Duodenal mucosa (tissue), 2 donors: ENCODE data around the gene DLG2.
"Not testable (repeated sequence)": the region's sequence is repeated elsewhere in the genome, so short reads cannot be mapped to it uniquely, and the experiment has no call there.

Source experiments
- H3K27ac ChIP-seq: one replicate; pipeline ENCODE4 v1.7.0; 2013; ENCODE audit warnings: low read depth, low read length
- H3K27me3 ChIP-seq, 2 donors: one replicate each; pipeline ENCODE4 v1.7.0; 2013; ENCODE audit warnings: low read length in 2 of 2, control low read depth in 1 of 2; ENCODE audit not compliant: insufficient read depth in 2 of 2, control insufficient read depth in 1 of 2
- H3K36me3 ChIP-seq, 2 donors: one replicate each; pipeline ENCODE4 v1.7.0; 2013; ENCODE audit warnings: low read length in 2 of 2, control low read depth in 1 of 2; ENCODE audit not compliant: insufficient read depth in 2 of 2, control insufficient read depth in 1 of 2
- H3K4me1 ChIP-seq, 2 donors: one replicate each; pipeline ENCODE4 v1.7.0; 2013; ENCODE audit warnings: low read length in 2 of 2, control low read depth in 1 of 2; ENCODE audit not compliant: insufficient read depth in 2 of 2, control insufficient read depth in 1 of 2
- H3K4me3 ChIP-seq, 2 donors: one replicate each; pipeline ENCODE4 v1.7.0; 2013; ENCODE audit warnings: low read length in 2 of 2, low read depth in 1 of 2
- H3K9ac ChIP-seq, 2 donors: one replicate each; pipeline ENCODE4 v1.7.0; 2013; ENCODE audit warnings: low read length in 2 of 2, low read depth in 1 of 2
- H3K9me3 ChIP-seq, 2 donors: one replicate each; pipeline ENCODE4 v1.7.0; 2013; ENCODE audit warnings: low read length in 2 of 2, control low read depth in 1 of 2; ENCODE audit not compliant: control insufficient read depth in 1 of 2

The DLG2 gene

DNA sequence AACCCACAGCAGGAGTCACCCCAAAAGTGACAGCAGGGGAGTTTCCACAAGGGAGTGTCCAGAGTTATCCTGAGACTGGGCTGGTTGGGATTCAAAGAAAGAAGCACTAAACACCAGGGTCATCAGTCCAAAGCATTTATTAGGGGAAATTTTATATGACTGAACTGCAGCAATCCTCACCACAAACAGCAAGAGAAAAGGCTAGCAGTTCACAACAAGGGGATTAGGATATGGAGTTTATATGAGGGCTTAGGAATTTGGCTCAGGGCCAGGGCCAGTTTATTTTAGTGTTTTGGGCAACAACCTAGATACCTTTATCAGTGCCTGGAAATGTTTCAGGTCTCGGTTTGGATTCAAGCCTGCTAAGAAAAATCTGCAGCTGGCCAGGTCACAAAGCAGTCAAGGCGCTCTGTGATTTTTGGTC, 16.1 kb upstream of the DLG2 start:
- no peaks in the 10 kb centered on the region for H3K9me3 ChIP-seq
- H3K27ac ChIP-seq: no peak overlapping the region
- H3K36me3 ChIP-seq: no peaks in the 10 kb centered on the region
- H3K9ac ChIP-seq: no peak overlapping the region
- no peak overlapping the region for H3K4me3 ChIP-seq
- H3K27me3 ChIP-seq: no peaks in the 10 kb centered on the region
- H3K4me1 ChIP-seq: peaks cover 9 to 15% of the 10 kb centered on the region in 2 donors

- no peaks in the 10 kb centered on the region for H3K27me3 ChIP-seq
- peaks cover 3 to 8% of the 10 kb centered on the region in 2 donors for H3K4me1 ChIP-seq
- H3K4me3 ChIP-seq: no peak overlapping the region
- no peaks in the 10 kb centered on the region for H3K9me3 ChIP-seq
- no peak overlapping the region for H3K9ac ChIP-seq
- no peak overlapping the region for H3K27ac ChIP-seq
- H3K36me3 ChIP-seq: peaks cover 6 to 20% of the 10 kb centered on the region in 2 donors
Observed at GRCh38 chr11:85634747-85635146, 7.6 kb upstream of the DLG2 start.

DNA sequence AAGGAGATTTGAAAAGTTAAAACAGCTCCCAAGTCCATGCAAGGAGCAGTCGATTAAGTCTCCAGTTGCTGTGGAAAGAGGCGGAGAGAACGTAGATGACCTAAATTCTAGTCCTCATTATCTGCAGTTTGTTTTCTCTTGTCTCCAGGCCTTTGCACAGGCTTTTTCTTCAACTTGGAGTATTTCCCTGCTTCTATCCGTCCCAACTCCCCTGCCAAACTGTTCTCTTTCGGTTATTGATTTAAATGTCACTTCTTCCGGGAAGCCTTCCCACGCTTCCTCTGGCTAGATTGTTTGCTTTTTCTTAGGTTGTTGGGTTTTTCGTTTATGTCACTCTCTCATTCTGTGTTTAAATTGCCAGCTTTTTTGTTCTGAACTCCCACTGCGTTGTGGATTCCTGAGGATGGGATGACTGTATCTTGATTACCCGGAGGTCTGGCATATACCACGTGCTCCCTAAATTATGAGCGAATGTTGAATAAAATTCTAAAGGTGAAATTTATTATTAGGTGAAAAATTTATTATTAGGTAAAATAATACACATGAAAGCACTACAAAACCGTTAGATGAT, 1.7 kb upstream of the DLG2 start:
- Histone ChIP-seq H3K9ac (peak overlapping the region; percentile 71 to 73), H3K36me3 (peaks cover 0 to 6% of the 10 kb centered on the region in 2 donors), H3K9me3 (no peaks in the 10 kb centered on the region), H3K27me3 (no peaks in the 10 kb centered on the region), H3K4me3 (peak overlapping the region; percentile 87 to 94), H3K27ac (peak overlapping the region; percentile 41), H3K4me1 (peaks cover 11 to 12% of the 10 kb centered on the region in 2 donors)

GRCh38 chr11:85627998-85628770, 1.0 kb upstream of the DLG2 start, which contains the start of gene TMEM126B:
Gene TMEM126B, plus strand, starts transcription at chr11:85628593. Its CDS starts 15 bp downstream, at chr11:85628608.
- H3K36me3 ChIP-seq: peaks cover 0 to 6% of the 10 kb centered on the region in 2 donors
- no peaks in the 10 kb centered on the region for H3K27me3 ChIP-seq
- H3K4me3 ChIP-seq: peak within 1 kb of the TSS; percentile 87 to 94
- no peaks in the 10 kb centered on the region for H3K9me3 ChIP-seq
- peaks cover 11 to 12% of the 10 kb centered on the region in 2 donors for H3K4me1 ChIP-seq
- H3K27ac ChIP-seq: peak within 1 kb of the TSS; percentile 91
- H3K9ac ChIP-seq: peak within 1 kb of the TSS; percentile 85 to 90

GRCh38 chr11:85626496-85626895, 648 bp downstream of the DLG2 start:
- H3K4me1 ChIP-seq: peaks cover 11 to 12% of the 10 kb centered on the region in 2 donors
- peaks cover 0 to 6% of the 10 kb centered on the region in 2 donors for H3K36me3 ChIP-seq
- no peak overlapping the region for H3K9ac ChIP-seq
- H3K27me3 ChIP-seq: no peaks in the 10 kb centered on the region
- H3K9me3 ChIP-seq: no peaks in the 10 kb centered on the region
- no peak overlapping the region for H3K4me3 ChIP-seq
- no peak overlapping the region for H3K27ac ChIP-seq

DNA sequence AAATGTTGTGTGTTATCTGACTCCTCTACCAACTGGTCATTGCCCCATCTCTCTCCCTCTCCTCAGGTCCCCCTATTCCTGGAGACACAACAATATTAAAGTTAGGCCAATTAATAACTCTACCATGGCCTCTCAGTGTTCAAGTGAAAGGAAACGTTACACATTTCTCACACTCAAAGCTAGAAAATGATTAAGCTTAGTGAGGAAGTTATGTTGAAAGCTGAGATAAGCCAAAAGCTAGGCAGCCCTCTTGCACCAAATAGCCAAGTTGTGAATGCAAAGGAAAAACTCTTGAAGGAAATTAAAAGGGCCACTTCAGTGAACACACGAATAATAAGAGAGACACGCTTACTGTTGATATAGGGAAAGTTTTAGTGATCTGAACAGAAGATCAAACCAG, 6.9 kb downstream of the DLG2 start:
- Histone ChIP-seq H3K9me3 (no peaks in the 10 kb centered on the region), H3K27me3 (no peaks in the 10 kb centered on the region), H3K4me3 (no peak overlapping the region), H3K27ac (no peak overlapping the region), H3K36me3 (no peaks in the 10 kb centered on the region), H3K9ac (no peak overlapping the region), H3K4me1 (no peaks in the 10 kb centered on the region)

- Histone ChIP-seq H3K4me3 (no peak overlapping the region), H3K9me3 (no peaks in the 10 kb centered on the region), H3K27ac (no peak overlapping the region), H3K4me1 (no peaks in the 10 kb centered on the region), H3K27me3 (no peaks in the 10 kb centered on the region), H3K36me3 (no peaks in the 10 kb centered on the region), H3K9ac (no peak overlapping the region)
Observed at GRCh38 chr11:85619499-85619898, 7.6 kb downstream of the DLG2 start.

DNA sequence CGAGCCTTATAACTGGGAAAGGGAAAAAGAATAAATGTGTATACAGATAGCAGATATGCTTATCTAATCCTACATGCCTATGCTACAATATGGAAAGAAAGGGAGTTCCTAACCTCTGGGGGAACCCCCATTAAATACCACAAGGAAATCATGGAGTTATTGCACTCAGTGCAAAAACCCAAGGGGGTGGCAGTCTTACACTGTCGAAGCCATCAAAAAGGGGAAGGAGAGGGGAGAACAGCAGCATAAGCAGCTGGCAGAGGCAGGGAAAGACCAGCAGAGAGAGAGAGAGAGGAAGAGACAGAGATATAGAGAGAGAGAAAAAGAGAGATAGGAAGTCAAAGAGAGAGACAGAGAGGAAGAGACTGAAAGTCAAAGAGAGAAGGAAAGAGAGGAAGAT, 15.5 kb downstream of the DLG2 start:
- H3K36me3 ChIP-seq, H3K4me1 ChIP-seq, H3K27me3 ChIP-seq, H3K9me3 ChIP-seq, H3K4me3 ChIP-seq, H3K27ac ChIP-seq, H3K9ac ChIP-seq: not testable (repeated sequence)

GRCh38 chr11:85609286-85609685, 17.9 kb downstream of the DLG2 start:
- not testable (repeated sequence) for H3K27ac ChIP-seq, H3K9me3 ChIP-seq, H3K4me1 ChIP-seq, H3K27me3 ChIP-seq, H3K36me3 ChIP-seq, H3K4me3 ChIP-seq, H3K9ac ChIP-seq

GRCh38 chr11:85608621-85609020, 18.5 kb downstream of the DLG2 start:
- not testable (repeated sequence) for H3K4me3 ChIP-seq, H3K36me3 ChIP-seq, H3K9ac ChIP-seq, H3K27ac ChIP-seq, H3K4me1 ChIP-seq, H3K9me3 ChIP-seq, H3K27me3 ChIP-seq
